ENCODE results near the gene LAD1.

DNA sequence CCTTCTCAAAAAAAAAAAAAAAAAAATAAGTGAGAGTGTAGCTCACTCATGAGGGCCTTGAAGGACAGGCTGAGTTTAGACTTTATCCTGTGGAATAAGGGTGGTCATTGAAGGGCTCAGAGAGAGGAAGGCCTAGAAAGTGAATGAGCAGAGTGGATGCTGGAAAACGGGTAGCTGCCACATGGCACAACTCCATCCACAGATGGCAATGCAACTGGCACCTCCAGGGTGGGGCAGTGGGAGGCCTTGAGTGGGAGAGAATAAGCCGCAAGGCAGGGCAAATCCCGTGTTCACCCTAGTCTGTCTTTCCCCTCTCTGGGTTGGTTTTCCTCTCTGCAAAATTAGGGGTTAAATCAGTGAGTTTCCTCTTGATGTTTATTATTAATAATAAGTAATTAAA lies 19.3 kb upstream of the LAD1 start:
- TF ChIP-seq EZH2phosphoT487 (IDR thresholded peaks at IDR 0.05; ENCODE audit: borderline replicate concordance, low read depth, low read length) (no peak), CTCF (conservative IDR thresholded peaks at IDR 0.05; ENCODE audit: low read length) (no peak)
